ENCODE measurements around the gene STXBP5L.
"Not testable (repeated sequence)": the region's sequence is repeated elsewhere in the genome, so short reads cannot be mapped to it uniquely, and the experiment has no call there.

DNA sequence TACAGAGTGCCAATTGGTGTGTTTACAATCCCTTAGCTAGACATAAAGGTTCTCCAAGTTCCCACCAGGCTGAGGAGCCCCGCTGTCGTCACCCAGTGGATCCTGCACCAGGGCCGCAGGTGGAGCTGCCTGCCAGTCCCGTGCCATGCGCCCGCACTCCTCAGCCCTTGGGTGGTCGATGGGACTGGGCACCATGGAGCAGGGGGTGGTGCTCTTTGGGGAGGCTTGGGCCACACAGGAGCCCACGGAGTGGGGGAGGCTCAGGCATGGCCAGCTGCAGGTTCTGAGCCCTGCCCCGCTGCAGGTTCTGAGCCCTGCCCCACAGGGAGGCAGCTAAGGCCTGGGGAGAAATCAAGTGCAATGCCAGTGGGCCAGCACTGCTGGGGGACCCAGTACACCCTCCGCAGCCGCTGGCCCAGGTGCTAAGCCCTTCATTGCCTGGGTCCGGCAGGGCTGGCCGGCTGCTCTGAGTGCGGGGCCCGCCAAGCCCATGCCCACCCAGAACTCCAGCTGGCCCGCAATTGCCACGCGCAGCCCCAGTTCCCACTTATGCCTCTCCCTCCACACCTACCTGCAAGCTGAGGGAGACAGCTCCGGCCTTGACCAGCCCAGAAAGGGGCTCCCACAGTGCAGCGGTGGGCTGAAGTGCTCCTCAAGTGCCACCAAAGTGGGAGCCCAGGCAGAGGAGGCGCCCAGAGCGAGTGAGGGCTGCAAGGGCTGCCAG lies 170.5 kb downstream of the STXBP5L start:
- TF ChIP-seq, protein P1, sequence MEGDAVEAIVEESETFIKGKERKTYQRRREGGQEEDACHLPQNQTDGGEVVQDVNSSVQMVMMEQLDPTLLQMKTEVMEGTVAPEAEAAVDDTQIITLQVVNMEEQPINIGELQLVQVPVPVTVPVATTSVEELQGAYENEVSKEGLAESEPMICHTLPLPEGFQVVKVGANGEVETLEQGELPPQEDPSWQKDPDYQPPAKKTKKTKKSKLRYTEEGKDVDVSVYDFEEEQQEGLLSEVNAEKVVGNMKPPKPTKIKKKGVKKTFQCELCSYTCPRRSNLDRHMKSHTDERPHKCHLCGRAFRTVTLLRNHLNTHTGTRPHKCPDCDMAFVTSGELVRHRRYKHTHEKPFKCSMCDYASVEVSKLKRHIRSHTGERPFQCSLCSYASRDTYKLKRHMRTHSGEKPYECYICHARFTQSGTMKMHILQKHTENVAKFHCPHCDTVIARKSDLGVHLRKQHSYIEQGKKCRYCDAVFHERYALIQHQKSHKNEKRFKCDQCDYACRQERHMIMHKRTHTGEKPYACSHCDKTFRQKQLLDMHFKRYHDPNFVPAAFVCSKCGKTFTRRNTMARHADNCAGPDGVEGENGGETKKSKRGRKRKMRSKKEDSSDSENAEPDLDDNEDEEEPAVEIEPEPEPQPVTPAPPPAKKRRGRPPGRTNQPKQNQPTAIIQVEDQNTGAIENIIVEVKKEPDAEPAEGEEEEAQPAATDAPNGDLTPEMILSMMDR (IDR thresholded peaks at IDR 0.05; ENCODE audit: low read depth, low read length), result not testable (repeated sequence)
- not testable (repeated sequence) for TF ChIP-seq EZH2phosphoT487 (IDR thresholded peaks at IDR 0.05; ENCODE audit: low read depth)

Data from OCI-LY3 (cell line).